WTC11 (cell line): Measurements from ENCODE around the gene RPL23. TPM values are rescaled to one million over a fixed set of nuclear protein-coding genes. Genes with fewer than 3 reads are reported as not detected.
A peak's percentile ranks its signal among the peaks of the same experiment; 100 is the strongest.

ENCODE experiments used
- ATAC-seq: fragments of 200-7000 bp; cut with Tn5 transposase; 2 replicates; pipeline ENCODE4 v1.10.0; 2021; ENCODE audit warnings: mild to moderate bottlenecking, moderate library complexity
- Bru-seq: library from RNA; stranded (reverse); fragments of 400-500 nt; gene quantifications from one replicate; lab custom pipeline; 2021; lab: Mats Ljungman, UMichigan
- CTCF ChIA-PET: fragments of 300-600 bp; sonication (Branson Sonifier 250); formaldehyde crosslinking; loops from one replicate; lab custom pipeline; 2021; ENCODE audit warnings: antibody characterized with exemption; lab: Charles Lee
- POLR2A ChIA-PET: fragments of 350-600 bp; sonication (Branson Sonifier 250); formaldehyde crosslinking; loops from one replicate; lab custom pipeline; 2021; ENCODE audit warnings: antibody characterized with exemption; lab: Charles Lee
- DNase-seq: peaks from one replicate; pipeline ENCODE4 v3.0.0; 2021; ENCODE audit warnings: low spot score
- H3K27ac Mint-ChIP-seq: 2 replicates; pipeline ENCODE4 v1.8.0; 2021; ENCODE audit warnings: mixed read lengths
- H3K27me3 Mint-ChIP-seq: 2 replicates; pipeline ENCODE4 v1.8.0; 2021; ENCODE audit warnings: low read depth, mild to moderate bottlenecking, moderate library complexity, mixed read lengths
- H3K36me3 Mint-ChIP-seq: 2 replicates; pipeline ENCODE4 v1.8.0; 2021; ENCODE audit warnings: mixed read lengths
- H3K4me1 Mint-ChIP-seq: 2 replicates; pipeline ENCODE4 v1.8.0; 2022; ENCODE audit warnings: mixed read lengths
- H3K4me3 Mint-ChIP-seq: 2 replicates; pipeline ENCODE4 v1.8.0; 2021; ENCODE audit warnings: mild to moderate bottlenecking, moderate library complexity, mixed read lengths
- H3K9me3 Mint-ChIP-seq: 2 replicates; pipeline ENCODE4 v1.8.0; 2021; ENCODE audit warnings: mixed read lengths
- FOXJ3 ChIP-seq: sonication (generic); formaldehyde crosslinking; IDR thresholded peaks from 2 replicates; pipeline ENCODE4 v1.9.0; 2021; ENCODE audit warnings: missing genetic modification reagents, mild to moderate bottlenecking, borderline replicate concordance
- GABPB1 ChIP-seq: sonication (generic); formaldehyde crosslinking; IDR thresholded peaks from 2 replicates; pipeline ENCODE4 v1.8.1; 2023; ENCODE audit warnings: mild to moderate bottlenecking, missing genetic modification reagents
- HMGA2 ChIP-seq: fragments of 250-450 bp; sonication (Bioruptor Pico); IDR thresholded peaks from 2 replicates; pipeline ENCODE4 v1.4.0; 2021; ENCODE audit warnings: mild to moderate bottlenecking, moderate library complexity
- NFE2L1 ChIP-seq: sonication (generic); formaldehyde crosslinking; IDR thresholded peaks from 2 replicates; pipeline ENCODE4 v1.8.1; 2023; ENCODE audit warnings: missing genetic modification reagents
- NFYB ChIP-seq: sonication (generic); formaldehyde crosslinking; conservative IDR thresholded peaks from 2 replicates; pipeline ENCODE4 v1.8.0; 2022; ENCODE audit warnings: low read depth, missing genetic modification reagents
- NR2C2 ChIP-seq: sonication (generic); formaldehyde crosslinking; IDR thresholded peaks from 2 replicates; pipeline ENCODE4 v1.8.0; 2022; ENCODE audit warnings: mild to moderate bottlenecking, missing genetic modification reagents
- SP1 ChIP-seq: sonication (generic); formaldehyde crosslinking; conservative IDR thresholded peaks from 2 replicates; pipeline ENCODE4 v1.8.1; 2022; ENCODE audit warnings: missing genetic modification reagents
- ZNF219 ChIP-seq: sonication (generic); formaldehyde crosslinking; IDR thresholded peaks from 2 replicates; pipeline ENCODE4 v1.8.0; 2023; ENCODE audit warnings: missing genetic modification reagents, mild to moderate bottlenecking, borderline replicate concordance
- ZNF396 ChIP-seq: fragments of 250-450 bp; sonication (Bioruptor Pico); IDR thresholded peaks from 2 replicates; pipeline ENCODE4 v1.8.0; 2021; ENCODE audit warnings: mild to moderate bottlenecking, moderate library complexity, borderline replicate concordance
- ZNF416 ChIP-seq: fragments of 250-450 bp; sonication (Bioruptor Pico); IDR thresholded peaks from 2 replicates; pipeline ENCODE4 v1.9.0; 2021; ENCODE audit warnings: mild to moderate bottlenecking, inconsistent platforms
- long read RNA-seq, 3 experiments: library from RNA in 1 of 3; library from capped mRNA in 1 of 3; library from polyadenylated mRNA in 1 of 3; unstranded in 2 of 3; stranded (forward) in 1 of 3; transcript quantifications; one replicate each; pipeline ENCODE4 v2.0.0, GENCODE V29; 2021
- total RNA-seq: library from RNA; stranded (reverse); gene quantifications from 3 replicates; pipeline ENCODE4 v1.2.3, GENCODE V29; 2021
- TF ChIP-seq, protein P1 (sequence below): sonication (generic); formaldehyde crosslinking; IDR thresholded peaks from 2 replicates; pipeline ENCODE4 v1.8.0; 2023; ENCODE audit warnings: missing genetic modification reagents, mild to moderate bottlenecking, borderline replicate concordance
- TF ChIP-seq, protein P2 (sequence below): sonication (generic); formaldehyde crosslinking; IDR thresholded peaks from 2 replicates; pipeline ENCODE4 v1.8.0; 2023; ENCODE audit warnings: missing genetic modification reagents
- TF ChIP-seq, protein P3 (sequence below): fragments of 200-600 bp; IDR thresholded peaks from 2 replicates; pipeline ENCODE4 v1.8.0; 2022; ENCODE audit warnings: antibody characterized with exemption
- TF ChIP-seq, protein P4 (sequence below): sonication (generic); formaldehyde crosslinking; IDR thresholded peaks from 2 replicates; pipeline ENCODE4 v1.8.0; 2023; ENCODE audit warnings: mild to moderate bottlenecking, missing genetic modification reagents
- TF ChIP-seq, protein P5 (sequence below): fragments of 250-450 bp; sonication (Bioruptor Pico); IDR thresholded peaks from 2 replicates; pipeline ENCODE4 v1.8.0; 2021; ENCODE audit warnings: mild to moderate bottlenecking
- TF ChIP-seq, protein P6 (sequence below): fragments of 250-450 bp; sonication (Bioruptor Pico); conservative IDR thresholded peaks from 2 replicates; pipeline ENCODE4 v1.9.0; 2021; ENCODE audit warnings: mild to moderate bottlenecking
- TF ChIP-seq, protein P7 (sequence below): sonication (generic); formaldehyde crosslinking; IDR thresholded peaks from 2 replicates; pipeline ENCODE4 v1.8.0; 2022; ENCODE audit warnings: mild to moderate bottlenecking, missing genetic modification reagents

RPL23 gene
- 1,832 to 2,028 TPM (median 1,945 TPM) in 3 replicates for total RNA-seq
- Bru-seq, nascent RNA: percentile 100 among the genes with signal in this experiment
- long read RNA-seq, experiment 1, transcript RPL23-206 (5 exons, 2,821 nt): major isoform, 339 of 398 reads
- long read RNA-seq, experiment 1, partial matches to known transcripts: 49 of 398 reads
- long read RNA-seq, experiment 1, other reads (novel, unspliced or antisense): 6 of 398 reads
- long read RNA-seq, experiment 2, transcript RPL23-210 (2 exons, 429 nt): minor isoform, 20 of 3,403 reads
- long read RNA-seq, experiment 2, transcript RPL23-206 (5 exons, 2,821 nt): major isoform, 2,062 of 3,403 reads
- long read RNA-seq, experiment 2, partial matches to known transcripts: 1,253 of 3,403 reads
- long read RNA-seq, experiment 2, other reads (novel, unspliced or antisense): 63 of 3,403 reads
- long read RNA-seq, experiment 3, transcript RPL23-206 (5 exons, 2,821 nt): major isoform, 5 of 25 reads
- long read RNA-seq, experiment 3, partial matches to known transcripts: 18 of 25 reads
- long read RNA-seq, experiment 3, other reads (novel, unspliced or antisense): 1 of 25 reads

DNA sequence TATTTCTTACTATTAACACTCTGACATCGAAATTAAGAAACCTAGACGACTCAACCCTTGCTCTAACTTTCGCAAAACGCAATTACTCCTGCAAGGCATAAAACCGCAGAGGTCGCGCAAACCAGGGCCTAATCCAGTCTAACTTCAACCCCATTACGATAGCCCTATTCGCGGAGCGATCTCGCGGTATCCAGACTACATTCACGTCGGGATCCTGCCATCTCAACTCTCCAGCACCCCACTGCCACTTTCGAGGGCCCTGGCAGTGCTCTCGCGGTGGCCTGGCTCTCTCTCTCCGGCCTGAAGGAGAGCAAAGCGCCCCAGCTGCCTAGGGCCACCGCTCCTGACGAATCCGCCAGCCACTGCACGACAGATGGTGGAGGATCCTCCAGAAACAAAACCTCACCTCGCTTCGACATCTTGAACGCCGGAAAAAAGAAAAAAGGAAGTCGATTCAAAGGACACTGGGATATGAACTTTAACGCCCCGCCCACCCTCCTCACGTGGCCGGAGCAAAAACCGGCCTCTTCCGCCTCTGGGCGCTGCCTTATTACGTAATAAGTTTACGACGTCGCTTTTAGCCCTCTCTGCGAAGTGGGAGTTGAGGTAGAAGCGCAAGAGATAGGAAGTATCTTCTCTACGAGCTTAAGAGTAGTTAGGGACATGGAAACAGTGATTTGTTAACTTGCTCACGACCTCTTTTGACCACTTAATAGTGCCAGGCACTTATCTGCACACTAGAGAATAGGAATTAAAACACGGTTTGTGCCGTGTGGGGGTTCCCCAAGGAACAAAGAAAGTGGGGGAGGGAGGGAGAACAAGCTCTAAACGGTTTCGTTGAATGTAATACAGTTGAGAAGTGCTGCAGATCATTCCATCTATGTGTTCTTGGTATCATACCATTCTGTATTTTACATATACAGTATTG is at the start of gene RPL23:
RPL23 (minus strand) TSS at position 430 of the 928 bp plus-strand sequence; CDS start at position 419, 11 bp downstream.
- peak; percentile 92 for DNase-seq
- POLR2A ChIA-PET: interaction anchor here (0.6 to 3.1 kb wide), 15 partner anchors 9 to 1271 kb away, joined by 3 to 13 read pairs (median 3); partner anchors contain the start of genes CWC25, FBXO47, LASP1 and LASP1NB
- Mint-ChIP-seq H3K27ac (peak within 1 kb of the TSS; percentile 100), H3K4me3 (peak within 1 kb of the TSS; percentile 99), H3K27me3 (no peaks in the 10 kb centered on the region; the same call in 1 of the 2 replicates), H3K4me1 (peaks cover 32% of the 10 kb centered on the region), H3K36me3 (peaks cover 48% of the 10 kb centered on the region), H3K9me3 (no peaks in the 10 kb centered on the region)
- CTCF ChIA-PET: interaction anchor here (0.6 to 2.7 kb wide), 9 partner anchors 9 to 338 kb away, joined by 3 to 12 read pairs (median 3); partner anchors contain the start of genes FBXO47, LASP1, LASP1NB and PIP4K2B
- peak; percentile 83 for ATAC-seq
- TF ChIP-seq, protein P1, sequence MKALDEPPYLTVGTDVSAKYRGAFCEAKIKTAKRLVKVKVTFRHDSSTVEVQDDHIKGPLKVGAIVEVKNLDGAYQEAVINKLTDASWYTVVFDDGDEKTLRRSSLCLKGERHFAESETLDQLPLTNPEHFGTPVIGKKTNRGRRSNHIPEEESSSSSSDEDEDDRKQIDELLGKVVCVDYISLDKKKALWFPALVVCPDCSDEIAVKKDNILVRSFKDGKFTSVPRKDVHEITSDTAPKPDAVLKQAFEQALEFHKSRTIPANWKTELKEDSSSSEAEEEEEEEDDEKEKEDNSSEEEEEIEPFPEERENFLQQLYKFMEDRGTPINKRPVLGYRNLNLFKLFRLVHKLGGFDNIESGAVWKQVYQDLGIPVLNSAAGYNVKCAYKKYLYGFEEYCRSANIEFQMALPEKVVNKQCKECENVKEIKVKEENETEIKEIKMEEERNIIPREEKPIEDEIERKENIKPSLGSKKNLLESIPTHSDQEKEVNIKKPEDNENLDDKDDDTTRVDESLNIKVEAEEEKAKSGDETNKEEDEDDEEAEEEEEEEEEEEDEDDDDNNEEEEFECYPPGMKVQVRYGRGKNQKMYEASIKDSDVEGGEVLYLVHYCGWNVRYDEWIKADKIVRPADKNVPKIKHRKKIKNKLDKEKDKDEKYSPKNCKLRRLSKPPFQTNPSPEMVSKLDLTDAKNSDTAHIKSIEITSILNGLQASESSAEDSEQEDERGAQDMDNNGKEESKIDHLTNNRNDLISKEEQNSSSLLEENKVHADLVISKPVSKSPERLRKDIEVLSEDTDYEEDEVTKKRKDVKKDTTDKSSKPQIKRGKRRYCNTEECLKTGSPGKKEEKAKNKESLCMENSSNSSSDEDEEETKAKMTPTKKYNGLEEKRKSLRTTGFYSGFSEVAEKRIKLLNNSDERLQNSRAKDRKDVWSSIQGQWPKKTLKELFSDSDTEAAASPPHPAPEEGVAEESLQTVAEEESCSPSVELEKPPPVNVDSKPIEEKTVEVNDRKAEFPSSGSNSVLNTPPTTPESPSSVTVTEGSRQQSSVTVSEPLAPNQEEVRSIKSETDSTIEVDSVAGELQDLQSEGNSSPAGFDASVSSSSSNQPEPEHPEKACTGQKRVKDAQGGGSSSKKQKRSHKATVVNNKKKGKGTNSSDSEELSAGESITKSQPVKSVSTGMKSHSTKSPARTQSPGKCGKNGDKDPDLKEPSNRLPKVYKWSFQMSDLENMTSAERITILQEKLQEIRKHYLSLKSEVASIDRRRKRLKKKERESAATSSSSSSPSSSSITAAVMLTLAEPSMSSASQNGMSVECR (CRISPR knock-in tag): peak; percentile 57; the same call in 1 of the 2 replicates
- TF ChIP-seq NFYB (CRISPR knock-in tag) (0 out of 2 replicates have a peak, but pooled peaks have one; percentile 8), NFE2L1 (peak; percentile 29; the same call in 1 of the 2 replicates), ZNF396 (no peak), ZNF219 (CRISPR knock-in tag) (0 out of 2 replicates have a peak, but pooled peaks have one; percentile 61), SP1 (CRISPR knock-in tag) (peak; percentile 97), GABPB1 (CRISPR knock-in tag) (peak; percentile 81), HMGA2 (CRISPR knock-in tag) (no peak), FOXJ3 (no peak), NR2C2 (peak; percentile 10; the same call in 1 of the 2 replicates), ZNF416 (CRISPR knock-in tag) (no peak)
- TF ChIP-seq, protein P2, sequence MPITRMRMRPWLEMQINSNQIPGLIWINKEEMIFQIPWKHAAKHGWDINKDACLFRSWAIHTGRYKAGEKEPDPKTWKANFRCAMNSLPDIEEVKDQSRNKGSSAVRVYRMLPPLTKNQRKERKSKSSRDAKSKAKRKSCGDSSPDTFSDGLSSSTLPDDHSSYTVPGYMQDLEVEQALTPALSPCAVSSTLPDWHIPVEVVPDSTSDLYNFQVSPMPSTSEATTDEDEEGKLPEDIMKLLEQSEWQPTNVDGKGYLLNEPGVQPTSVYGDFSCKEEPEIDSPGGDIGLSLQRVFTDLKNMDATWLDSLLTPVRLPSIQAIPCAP (CRISPR knock-in tag): peak; percentile 67; the same call in 1 of the 2 replicates
- TF ChIP-seq, protein P3, sequence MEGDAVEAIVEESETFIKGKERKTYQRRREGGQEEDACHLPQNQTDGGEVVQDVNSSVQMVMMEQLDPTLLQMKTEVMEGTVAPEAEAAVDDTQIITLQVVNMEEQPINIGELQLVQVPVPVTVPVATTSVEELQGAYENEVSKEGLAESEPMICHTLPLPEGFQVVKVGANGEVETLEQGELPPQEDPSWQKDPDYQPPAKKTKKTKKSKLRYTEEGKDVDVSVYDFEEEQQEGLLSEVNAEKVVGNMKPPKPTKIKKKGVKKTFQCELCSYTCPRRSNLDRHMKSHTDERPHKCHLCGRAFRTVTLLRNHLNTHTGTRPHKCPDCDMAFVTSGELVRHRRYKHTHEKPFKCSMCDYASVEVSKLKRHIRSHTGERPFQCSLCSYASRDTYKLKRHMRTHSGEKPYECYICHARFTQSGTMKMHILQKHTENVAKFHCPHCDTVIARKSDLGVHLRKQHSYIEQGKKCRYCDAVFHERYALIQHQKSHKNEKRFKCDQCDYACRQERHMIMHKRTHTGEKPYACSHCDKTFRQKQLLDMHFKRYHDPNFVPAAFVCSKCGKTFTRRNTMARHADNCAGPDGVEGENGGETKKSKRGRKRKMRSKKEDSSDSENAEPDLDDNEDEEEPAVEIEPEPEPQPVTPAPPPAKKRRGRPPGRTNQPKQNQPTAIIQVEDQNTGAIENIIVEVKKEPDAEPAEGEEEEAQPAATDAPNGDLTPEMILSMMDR: no peak
- TF ChIP-seq, protein P4, sequence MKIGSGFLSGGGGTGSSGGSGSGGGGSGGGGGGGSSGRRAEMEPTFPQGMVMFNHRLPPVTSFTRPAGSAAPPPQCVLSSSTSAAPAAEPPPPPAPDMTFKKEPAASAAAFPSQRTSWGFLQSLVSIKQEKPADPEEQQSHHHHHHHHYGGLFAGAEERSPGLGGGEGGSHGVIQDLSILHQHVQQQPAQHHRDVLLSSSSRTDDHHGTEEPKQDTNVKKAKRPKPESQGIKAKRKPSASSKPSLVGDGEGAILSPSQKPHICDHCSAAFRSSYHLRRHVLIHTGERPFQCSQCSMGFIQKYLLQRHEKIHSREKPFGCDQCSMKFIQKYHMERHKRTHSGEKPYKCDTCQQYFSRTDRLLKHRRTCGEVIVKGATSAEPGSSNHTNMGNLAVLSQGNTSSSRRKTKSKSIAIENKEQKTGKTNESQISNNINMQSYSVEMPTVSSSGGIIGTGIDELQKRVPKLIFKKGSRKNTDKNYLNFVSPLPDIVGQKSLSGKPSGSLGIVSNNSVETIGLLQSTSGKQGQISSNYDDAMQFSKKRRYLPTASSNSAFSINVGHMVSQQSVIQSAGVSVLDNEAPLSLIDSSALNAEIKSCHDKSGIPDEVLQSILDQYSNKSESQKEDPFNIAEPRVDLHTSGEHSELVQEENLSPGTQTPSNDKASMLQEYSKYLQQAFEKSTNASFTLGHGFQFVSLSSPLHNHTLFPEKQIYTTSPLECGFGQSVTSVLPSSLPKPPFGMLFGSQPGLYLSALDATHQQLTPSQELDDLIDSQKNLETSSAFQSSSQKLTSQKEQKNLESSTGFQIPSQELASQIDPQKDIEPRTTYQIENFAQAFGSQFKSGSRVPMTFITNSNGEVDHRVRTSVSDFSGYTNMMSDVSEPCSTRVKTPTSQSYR: no peak
- TF ChIP-seq, protein P5, sequence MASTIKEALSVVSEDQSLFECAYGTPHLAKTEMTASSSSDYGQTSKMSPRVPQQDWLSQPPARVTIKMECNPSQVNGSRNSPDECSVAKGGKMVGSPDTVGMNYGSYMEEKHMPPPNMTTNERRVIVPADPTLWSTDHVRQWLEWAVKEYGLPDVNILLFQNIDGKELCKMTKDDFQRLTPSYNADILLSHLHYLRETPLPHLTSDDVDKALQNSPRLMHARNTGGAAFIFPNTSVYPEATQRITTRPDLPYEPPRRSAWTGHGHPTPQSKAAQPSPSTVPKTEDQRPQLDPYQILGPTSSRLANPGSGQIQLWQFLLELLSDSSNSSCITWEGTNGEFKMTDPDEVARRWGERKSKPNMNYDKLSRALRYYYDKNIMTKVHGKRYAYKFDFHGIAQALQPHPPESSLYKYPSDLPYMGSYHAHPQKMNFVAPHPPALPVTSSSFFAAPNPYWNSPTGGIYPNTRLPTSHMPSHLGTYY (CRISPR knock-in tag): no peak
- TF ChIP-seq, protein P6, sequence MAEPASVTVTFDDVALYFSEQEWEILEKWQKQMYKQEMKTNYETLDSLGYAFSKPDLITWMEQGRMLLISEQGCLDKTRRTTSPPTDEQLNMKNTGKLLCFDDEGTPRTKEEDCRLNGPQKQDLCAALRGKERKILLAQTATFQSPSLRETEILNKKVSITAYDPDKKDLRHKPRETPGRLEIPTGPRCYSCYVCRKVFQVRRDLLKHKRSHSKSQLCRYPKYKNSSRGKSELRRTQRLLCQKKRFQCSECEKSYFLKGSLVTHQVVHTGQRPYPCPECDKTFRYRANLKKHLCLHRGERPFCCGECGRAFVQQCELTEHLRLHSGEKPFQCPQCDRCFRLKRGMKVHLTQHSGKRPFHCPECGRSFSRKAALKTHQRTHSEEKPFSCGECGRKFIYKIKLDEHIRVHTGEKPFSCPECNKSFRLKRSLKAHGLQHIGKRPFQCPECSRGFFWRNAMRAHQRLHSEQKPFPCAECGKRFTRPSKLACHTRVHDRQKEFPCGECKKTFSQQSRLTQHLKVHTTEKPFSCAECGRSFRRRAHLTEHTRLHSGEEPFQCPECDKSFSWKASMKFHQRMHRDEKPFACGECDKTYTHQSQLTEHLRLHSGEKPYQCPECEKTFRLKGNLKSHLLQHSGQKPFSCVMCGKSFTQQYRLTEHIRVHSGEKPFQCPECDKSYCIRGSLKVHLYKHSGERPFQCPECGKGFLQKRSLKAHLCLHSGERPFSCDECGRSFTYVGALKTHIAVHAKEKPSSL (CRISPR knock-in tag): no peak
- TF ChIP-seq, protein P7, sequence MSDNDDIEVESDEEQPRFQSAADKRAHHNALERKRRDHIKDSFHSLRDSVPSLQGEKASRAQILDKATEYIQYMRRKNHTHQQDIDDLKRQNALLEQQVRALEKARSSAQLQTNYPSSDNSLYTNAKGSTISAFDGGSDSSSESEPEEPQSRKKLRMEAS (CRISPR knock-in tag): peak; percentile 91
